ENCODE results near the gene SCARF2.
"Not testable (repeated sequence)": the region's sequence is repeated elsewhere in the genome, so short reads cannot be mapped to it uniquely, and the experiment has no call there.

The SCARF2 gene

DNA sequence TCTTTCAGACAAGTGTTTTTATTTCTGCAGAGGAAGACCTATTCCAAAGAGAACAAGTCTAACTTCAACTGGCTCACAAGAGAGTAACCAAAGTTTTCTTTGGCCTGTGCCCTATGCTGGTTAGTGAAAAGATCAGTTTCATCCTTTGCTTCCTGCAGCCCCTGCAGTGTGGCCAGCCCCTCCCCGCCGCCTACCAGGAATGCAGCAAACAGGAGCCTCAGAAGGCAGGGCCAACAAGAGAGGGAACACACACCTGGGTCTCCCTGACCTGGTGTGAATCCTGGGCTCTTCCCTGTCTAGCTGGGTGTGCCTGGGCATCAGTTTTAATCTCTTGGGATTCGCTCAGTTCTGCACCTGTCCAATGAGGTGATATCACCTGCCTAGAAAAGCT lies 21.5 kb upstream of the SCARF2 start:
- no peak for FAIRE-seq

DNA sequence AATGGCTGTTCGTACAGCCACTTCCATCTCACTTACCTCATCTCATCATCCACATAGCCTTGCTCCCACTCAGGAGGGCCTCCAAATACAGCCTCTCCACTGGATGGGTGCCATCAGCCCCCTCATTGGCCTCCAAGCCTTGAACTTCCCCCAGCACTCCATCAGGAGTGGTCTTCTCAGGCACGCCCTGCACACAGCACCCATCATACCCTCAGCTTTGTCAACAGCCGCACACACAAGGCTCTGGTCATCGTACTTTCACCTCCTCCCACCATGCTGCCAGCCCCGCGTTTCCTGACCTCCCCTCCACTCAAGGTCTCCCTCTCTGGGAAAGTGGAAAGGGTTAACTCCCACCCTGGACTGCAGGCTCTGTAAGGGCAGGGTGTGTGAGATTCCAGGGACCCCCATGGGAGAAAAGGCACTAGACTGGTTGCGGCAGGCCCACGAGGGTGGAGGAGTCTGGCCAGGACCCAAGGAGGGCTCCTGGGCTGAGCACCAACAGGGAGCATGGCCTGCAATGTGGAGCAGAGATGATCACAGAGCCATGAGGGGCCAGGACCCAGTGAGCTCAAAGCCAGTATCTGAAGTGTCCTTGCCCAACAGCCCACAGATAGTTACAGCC lies 21.0 kb upstream of the SCARF2 start:
- no peak for FAIRE-seq

DNA sequence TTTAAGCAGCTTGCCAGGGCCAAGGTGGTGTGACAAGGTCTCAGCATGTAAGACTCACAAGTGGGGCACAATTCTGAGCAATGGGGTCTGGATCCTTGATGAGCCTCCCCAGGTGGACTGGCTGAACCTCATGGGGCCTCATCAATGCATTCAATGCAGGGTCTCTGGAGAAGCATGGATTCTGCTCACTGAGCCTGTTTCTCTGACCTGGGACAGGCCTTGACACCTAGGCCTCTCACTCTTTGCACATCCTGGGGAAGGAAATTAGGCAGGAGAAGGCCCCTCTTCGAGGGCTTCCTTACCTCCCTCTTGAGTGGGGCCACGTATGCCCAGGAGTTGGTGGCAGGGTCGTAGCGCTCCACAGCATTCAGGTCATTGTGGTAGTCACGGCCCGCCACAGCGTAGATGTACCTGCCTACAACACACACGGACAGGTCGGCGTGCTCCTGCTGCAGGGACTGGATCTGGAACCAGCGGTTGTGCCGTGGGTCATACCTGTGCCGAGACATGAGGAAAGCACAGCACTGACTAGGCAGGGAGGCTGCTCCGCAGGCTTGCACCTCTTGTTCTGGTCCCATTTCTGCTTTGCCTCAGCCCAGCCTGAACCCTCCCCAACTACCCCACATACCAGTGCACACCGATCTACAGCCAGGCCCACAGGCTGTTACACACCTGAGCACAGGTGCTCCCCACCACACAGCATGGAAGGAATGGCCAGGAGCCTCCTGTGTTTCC lies 20.0 kb upstream of the SCARF2 start:
- no peak for FAIRE-seq

DNA sequence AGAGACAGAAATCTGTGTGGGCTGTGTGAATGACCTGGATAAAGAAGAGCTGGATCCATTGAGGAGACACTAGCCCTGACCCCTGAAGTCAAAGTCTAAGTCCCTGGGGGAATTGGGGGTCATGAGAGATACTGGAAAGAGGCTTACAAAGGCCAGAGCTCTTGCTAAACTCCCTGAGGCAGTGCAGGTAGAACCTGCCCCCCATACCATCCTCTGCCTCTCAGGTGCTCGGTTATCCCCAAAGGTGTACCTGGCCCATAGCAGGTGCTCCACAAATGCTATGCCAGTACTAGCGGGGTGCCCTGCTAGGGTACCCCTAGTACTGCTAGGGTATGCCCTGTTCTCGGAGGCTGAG lies 19.1 kb upstream of the SCARF2 start:
- no peak for FAIRE-seq

DNA sequence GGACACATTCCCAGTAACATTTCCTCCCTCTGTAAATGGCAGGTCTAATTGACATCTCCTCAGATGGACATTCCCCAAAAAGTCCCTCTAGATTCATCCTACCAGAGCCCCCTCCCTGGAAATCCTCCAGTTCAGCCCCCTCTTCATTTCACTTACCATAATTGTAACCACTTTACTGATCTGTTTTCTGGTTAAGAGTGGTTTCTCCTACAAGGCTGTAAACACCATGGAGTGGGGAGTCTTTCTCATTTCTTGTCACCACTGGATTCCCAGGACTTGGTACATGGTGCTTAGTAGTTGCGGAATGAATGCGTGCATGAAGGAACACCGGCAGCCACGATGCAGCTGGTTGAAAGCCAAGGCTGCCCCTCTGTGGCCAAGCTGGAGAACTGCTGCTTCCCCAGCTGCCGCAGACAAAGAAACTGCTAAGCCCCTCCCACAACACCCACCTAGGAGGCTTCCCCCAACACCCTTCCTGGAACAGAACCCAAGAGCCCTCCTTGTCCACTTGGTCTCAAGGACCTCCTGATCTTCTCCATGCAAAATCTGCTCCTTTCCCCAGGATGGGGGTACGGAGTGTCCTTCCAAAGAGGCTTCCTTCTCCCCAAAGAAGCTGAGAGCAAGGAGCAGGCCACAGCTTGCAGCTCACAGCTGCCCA lies 18.6 kb upstream of the SCARF2 start:
- no peak for FAIRE-seq

DNA sequence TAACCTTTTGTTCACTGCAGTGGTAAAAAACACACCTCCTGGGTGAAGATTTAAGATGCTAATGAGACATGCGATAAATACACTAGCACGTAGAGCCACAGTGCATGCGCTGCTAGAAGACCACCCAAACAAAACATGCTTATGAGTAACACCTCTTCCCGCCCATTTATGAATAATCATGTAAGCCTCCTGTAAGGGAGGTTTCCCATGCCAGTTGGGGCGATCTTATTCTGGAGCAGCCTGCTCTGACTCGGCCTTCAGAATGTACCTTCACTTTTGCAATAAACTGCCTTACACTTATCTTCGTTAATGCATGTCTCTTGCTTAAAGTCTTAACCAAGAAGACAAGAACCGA lies 18.1 kb upstream of the SCARF2 start:
- no peak for FAIRE-seq

DNA sequence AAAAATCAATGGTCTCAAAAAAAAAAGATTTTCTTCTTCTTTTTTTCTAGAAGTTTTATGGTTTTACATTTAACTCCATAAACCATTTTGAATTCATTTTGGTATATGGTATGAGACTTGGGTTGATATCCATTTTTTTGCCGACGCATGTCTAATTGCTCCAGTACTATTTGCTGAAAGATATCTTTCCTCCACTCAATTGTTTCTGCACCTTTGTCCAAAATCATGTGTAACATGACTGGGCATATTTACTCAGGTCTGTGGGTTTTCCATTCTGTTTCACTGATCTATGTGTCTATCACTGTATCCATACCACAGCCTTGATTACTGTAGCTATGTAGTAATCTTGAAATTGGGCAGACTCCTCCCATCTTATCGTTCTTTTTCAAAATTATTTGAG lies 15.6 kb upstream of the SCARF2 start:
- FAIRE-seq, result no peak

DNA sequence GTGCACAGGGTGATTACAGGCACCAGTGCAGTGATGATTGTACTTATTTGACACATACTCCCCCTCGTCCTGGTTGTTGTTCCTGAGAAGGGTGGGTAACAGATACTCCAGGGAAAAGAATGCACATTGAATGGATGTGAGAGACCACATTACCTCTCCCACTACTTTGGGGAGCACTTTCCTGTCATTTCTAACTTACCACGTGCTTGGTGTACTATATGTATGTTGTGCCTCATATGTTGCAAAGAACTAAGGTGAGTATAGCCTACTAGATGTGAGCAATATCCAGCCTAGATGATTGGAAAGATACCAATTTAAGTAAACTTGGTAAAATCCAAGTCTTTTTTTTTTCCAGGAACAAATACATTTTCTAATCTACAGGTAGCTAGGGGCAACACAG lies 14.3 kb upstream of the SCARF2 start:
- no peak for FAIRE-seq

DNA sequence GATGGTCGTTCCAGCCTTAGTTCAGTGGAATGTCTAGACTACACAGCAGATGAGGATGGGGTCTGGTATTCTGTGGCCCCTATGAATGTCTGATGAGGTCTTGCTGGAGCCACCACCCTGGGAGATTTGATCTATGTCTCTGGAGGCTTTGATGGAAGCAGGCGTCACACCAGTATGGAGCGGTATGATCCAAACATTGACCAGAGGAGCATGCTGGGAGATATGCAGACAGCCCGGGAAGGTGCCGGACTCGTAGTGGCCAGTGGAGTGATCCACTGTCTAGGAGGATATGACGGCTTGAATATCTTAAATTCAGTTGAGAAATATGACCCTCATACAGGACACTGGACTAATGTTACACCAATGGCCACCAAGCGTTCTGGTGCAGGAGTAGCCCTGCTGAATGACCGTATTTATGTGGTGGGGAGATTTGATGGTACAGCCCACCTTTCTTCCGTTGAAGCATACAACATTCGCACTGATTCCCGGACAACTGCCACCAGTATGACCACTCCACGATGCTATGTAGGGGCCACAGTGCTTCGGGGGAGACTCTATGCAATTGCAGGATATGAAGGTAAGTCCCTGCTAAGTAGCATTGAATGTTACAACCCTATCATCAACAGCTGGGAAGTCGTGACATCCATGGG lies 13.6 kb upstream of the SCARF2 start:
- not testable (repeated sequence) for FAIRE-seq

DNA sequence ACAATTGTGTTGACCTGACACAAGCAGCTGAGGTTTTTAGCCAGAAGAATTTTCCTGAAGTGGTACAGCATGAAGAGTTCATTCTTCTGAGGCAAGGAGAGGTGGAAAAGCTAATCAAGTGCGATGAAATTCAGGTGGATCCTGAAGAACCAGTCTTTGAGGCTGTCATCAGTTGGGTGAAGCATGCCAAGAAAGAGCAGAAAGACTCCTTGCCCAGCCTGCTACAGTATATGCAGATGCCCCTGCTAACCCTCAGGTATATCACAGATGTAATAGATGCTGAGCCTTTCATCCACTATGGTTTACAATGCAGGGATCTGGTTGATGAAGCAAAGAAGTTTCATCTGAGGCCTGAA lies 12.9 kb upstream of the SCARF2 start:
- no peak for FAIRE-seq

DNA sequence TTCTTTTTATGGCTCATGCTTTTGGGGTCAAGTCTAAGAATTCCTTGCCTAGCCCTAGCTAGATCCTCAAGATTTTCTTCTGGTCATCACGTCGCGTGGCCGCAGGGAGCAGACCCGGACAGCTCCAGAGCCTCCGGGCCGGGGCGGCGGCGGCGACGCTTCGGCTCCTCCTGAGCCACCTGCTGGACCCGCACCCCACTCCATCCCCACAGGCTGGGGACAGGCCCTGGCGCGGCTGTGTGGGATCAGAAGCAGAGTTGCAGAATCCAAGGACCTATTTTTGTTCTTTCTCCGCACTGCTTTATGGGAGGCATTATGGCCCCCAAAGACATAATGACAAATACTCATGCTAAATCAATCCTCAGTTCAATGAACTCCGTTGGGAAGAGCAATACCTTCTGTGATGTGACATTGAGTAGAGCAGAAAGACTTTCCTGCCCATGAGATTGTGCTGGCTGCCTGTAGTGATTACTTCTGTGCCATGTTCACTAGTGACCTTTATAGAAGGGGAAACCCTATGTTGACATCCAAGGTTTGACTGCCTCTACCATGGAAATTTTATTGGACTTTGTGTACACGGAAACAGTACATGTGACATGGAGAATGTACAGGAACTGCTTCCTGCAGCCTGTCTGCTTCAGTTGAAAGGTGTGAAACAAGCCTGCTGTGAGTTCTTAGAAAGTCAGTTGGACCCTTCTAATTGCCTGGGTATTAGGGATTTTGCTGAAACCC lies 12.4 kb upstream of the SCARF2 start:
- no peak for FAIRE-seq

DNA sequence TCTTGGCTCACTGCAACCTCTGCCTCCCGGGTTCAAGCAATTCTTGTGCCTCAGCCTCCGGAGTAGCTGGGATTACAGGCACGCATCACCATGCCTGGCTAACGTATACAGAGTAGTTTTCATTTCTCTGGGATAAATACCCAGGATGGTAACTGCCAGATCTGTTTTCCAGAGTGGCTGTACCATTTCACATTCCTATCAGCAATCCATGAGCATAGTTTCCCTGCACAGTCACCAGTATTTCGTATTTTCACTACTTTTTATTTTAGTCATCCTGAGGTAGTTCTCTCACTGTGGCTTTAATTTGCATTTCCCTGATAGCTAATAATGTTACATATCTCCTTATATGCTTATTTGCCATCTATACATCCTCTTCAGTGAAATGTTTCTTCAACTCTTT lies 11.0 kb upstream of the SCARF2 start:
- FAIRE-seq, result no peak

DNA sequence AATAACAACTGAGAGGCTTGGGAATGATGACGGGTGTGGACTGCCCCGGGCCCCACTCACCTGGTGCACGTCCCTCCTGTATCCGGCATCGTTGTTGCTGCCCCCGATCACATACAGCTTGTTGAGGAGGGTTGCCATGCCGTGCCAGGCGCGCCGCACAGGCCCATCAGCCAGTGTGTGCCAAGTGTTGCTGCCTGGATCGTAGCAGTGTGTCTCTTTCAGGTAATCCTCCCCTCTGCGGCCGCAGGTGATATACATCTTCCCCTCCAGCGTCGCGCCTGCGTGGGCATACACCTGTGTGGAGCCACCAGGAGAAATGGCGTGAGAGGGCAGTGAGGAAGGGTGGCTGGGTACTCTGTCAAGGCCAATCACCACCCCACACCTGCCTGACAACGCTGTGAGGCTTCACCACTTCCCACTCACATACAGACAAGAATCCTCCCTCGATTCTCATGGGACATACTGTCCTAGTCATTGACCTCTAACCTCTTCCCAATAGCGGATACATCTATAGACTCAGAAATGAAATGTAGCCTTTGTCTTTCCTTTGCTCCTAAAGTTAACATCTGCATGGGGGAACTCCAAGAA lies 8.9 kb upstream of the SCARF2 start:
- FAIRE-seq, result no peak

DNA sequence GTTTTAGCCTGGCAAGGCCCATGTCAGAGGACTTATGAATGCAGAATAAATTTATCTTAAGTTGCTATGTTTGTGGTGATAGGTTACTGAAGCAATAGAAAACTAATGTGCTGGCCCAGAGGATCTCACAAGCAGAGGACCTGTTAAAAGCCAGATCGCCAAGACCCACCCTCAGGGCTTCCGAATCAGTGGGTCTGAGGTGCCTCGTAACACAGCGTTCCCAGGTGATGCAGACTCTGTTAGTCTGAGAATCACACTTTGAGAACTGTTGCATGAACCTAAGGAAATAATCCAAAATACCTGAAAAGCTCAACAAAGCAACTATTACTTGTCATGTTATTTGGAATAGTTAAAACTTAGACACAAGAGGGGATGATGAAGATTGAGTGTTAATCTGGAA lies 6.7 kb upstream of the SCARF2 start:
- FAIRE-seq, result no peak

DNA sequence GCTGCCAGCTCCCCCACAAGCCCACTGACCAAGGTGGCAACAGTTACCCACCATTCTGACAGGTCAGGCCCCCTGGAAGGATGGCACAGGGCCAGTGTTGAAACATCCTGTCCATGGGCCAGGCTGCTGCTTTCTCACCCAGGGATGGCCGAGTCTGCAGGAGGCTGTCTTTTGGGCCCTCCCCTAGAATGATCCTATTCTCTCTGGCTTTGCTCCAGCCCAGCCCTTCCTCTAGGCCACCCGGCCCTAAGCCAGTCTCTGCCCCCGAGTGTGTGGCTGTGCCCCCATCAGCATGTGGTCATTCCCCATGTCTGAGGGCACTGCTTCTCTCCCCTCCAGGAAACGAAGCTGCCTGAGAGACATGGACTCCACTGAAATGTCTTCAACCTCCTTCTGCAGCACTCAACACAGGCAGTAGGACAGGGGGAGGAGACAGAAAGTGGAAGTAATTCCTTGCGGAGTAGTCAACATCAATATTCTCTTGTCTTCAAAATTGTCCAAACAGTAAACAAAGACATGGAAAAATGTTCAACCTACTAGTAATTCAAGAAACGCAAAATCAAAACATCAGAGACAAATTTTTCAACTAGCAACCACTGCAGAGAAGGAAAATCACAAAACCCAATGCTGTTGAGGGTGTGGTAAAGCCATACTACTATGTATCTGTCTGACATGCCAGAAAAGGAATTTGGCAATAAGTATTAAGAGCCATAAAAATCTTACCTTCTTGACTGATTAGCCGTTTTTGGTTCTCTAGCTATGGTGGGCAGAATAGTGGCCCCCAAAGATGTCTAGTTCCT lies 5.1 kb upstream of the SCARF2 start:
- FAIRE-seq, result no peak

DNA sequence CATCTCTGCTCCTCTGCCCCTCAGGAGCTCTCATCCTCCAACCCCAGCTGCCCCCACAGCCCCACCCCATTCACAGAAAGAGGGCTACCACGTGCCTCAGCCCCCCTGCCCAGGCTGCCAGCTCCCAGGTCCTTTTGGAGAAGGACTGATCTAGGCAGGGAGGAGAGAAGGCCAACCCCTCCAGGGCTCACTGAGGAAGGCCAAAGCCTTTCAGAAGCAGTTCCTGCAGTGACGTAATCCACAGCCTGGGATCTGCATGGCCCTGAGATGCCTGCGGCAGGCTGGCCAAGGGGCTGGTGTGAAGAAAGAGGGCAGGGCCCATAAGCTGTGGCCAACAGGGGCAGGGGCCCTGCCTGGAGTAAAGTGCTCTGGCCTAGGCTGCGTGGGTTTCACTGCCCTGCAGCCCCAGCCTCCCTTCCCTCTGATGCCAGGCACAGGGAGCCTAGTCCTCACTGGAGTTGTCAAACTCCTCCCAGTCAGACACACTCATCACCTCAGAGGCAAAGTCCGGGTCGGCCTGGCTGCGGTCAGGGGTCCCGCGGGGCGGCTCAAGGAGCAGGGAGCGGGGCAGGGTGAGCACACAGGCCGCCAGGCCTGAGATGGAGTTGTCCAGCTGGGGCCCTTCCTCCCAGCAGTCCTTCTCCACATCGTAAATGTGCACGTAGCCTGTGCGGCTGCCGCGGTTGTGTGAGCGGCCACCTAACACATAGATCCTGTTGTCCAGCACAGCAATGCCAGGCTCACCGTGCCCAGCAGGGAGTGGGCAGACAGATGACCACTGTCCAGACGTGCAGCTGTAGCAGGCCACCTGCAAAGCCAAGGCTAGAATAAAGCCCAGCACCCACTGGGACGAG lies 4.2 kb upstream of the SCARF2 start:
- FAIRE-seq, result no peak

DNA sequence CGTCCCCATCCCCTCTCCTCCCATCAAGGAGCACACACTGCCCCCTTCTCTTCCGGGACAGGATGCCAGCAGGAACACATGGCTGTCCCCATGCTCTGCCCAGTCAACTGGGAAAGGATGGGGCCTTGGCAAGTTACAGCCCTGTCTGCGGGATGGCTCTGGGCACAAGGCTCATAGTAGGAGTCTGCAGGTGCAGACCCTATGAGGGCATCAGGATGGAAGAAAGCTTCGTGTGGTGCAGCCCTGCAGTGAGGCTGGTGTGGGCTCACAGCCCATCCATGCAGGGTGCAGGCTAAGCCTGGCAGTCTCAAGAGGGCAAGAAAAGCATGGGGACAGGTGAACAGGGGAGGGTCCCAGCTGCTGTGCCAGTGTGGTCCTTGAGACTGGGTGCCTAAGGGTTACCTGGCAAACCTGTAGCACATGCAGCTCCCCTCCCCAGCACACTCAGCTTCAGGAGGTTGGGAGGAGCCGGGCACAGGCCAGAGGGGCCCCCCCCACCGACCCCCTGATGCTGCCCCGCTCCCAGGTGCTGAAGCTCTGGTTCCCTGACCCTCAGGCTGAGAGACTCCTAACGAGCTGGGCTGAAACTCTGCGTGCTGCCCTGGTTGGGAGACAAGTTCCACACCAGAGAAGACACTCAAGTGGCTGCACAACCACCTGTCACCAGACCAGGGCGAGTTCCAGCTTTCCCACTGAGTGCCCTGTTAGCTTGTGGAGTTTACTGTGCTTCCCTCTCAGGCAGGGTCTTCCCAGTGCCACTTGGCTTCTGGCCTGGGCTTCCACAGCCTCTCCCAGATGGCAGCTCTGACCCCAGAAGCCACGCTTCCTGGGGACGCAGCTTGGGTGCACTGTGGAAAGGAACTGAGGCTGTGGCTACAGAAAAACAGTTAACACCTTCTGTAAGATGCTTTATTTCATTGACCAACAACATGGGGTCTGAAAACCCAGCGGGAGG lies 3.3 kb upstream of the SCARF2 start:
- FAIRE-seq, result no peak

DNA sequence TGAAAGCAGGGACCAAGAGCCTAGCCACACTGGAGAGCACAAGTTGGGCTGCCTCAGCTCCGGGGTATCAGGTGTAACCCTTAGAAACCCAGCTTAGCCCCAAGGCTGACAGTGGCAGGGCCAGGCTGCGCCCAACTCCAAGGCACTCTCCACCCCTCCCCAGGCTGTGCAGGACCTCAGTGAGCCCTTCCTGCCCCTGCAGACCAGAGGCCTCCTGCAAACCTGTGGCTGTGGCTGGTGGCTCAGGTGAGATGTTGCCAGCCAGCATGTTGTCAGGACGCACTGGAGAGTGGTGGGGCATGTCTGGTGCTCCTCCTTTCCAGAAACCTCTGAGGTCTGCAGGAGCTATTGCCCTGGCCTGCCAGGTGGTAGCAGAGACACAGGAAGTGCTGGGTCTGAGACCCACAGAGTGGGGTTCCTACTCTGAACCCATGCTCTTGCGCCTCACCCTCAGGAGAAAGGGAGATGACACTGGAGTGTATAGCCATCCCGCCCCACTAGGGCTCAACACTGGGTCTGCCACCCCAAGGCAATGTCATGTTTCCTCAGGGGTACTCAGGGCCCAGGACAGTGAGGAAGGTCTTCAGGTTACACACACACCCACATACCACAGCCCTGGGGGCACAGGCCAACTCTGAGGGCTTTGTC lies 2.4 kb upstream of the SCARF2 start:
- FAIRE-seq, result no peak

DNA sequence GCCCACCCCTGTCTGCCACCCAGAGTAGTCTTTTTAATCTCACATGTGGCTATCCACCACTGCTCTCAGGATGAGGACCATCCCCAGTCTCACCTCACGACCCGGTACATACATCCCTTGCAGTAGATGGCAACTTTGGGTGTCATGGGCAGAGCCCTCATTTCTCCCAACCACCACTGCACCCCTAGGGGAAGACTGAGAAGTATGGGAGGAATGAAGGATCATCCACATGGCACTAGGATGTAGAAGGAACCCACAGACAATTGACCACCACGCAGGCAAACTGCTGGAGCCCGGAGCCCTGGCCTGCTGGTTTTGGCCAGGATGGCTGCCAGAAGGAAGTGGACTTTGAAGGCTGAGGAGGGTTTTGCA lies 1.9 kb upstream of the SCARF2 start:
- no peak for FAIRE-seq
